Posterior vena cava (tissue), 2 donors: ENCODE results near the gene C3orf33. TPM values are rescaled to one million over a fixed set of nuclear protein-coding genes. Genes with fewer than 3 reads are reported as not detected.

Experiments
- DNase-seq: peaks from one replicate; pipeline ENCODE4 v3.0.0-alpha.2; 2020; ENCODE audit warnings: low spot score
- intact Hi-C, 2 donors: fragments of 100-400 bp; cut with DNase I; formaldehyde crosslinking; loops; one replicate each; pipeline versions ENCODE4 v1.14.1 to v1.14.2; 2022 to 2023
- total RNA-seq, 2 donors: library from RNA; stranded (reverse); fragmentation: NEBNext Ultra II Directional; extraction: Animal tissue kit (Norgen Biotek cat#: 25700); gene quantifications; one replicate each; pipeline ENCODE4 v1.2.1, GENCODE V29; 2021
- donor health status: DM: yes; HTN: yes; CAD: no.
- donor health status: DM: yes; HTN: yes; CAD: no.

C3orf33 gene
- total RNA-seq, 2 donors from 2014 or later: 3.0 to 3.7 TPM

DNA sequence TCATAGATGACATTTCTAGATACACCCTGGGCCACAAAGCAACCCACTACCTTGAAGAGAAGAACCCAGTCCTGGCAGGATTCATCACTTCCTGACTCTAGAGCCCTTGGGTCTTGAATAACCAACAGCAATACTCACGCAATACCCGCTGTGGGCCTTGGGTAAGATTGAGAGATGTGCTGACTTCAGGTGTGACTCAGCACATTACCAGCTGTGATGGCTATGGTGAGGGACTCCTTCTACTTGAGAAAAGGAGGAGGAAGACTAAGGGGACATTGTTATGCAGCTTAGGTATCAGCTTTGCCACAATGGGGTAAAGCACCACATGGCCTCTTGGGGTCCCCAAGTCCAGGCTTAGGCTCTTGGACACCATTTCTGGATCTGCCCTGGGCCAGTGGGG is 14.9 kb downstream of the C3orf33 start:
- no peak for DNase-seq
- intact Hi-C loops: no loop called here

DNA sequence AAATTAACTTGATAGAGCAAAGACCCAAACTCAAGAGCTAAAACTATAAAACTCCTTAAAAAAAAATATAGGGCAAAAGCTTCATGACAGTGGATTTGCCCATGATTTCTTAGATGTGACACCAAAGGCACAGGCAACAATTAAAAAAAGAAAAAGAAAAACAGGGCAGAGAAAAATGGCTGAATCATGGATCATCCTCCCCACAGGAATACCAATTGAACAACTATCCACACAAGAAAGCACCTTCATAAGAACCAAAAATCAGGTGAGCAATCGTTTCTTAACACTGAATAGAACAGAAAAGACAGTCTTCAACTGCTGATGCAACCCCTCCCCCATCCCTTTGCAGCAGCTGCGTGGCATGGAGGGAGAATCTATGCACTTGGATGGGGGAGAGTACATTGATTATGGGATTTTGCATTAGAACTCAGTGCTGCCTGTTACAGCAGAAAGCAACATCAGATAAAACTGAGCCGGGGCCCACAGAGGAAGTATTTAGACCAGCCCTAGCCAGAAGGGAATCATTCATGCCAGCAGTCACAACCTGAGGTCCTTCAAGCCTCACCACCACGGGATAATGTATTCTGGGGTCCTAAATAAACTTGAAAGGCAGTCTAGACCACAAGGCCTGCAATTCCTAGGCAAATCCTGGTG is 15.7 kb downstream of the C3orf33 start:
- no peak for DNase-seq
- intact Hi-C loops: no loop called here

DNA sequence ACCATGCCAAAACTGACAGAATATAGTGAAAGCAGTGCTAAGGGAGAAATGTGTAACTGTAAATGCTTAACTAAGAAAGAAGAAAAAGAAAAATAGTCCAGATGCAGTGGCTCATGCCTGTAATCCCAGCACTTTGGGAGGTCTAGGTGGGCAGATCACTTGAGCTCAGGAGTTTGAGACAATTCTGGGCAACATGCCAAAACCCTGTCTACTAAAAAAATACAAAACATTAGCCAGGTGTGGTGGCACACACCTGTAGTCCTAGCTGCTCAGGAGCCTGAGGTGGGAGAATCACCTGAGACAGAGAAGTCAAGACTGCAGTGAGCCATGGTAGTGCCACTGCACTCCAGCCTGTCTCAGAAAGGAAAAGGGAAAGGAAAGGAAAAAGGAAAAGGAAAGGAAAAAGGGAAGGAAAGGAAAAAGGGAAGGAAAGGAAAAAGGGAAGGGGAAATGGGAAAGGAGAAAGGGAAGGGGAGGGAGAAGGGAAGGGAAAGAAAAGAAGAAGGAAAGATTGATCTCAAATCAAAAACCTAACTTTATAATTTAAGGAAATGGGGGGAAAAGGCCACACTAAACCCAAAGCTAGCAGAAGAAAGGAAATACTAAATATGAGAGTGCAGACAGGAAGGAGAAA is 20.3 kb downstream of the C3orf33 start:
- no peak for DNase-seq
- intact Hi-C loops: no loop called here

GRCh38 chr3:155782390-155782953 is 23.6 kb downstream of the C3orf33 start:
- no peak for DNase-seq
- intact Hi-C loops: no loop called here

- DNase-seq: no peak
- intact Hi-C loops: no loop called here
Observed at GRCh38 chr3:155780291-155780690, 25.8 kb downstream of the C3orf33 start.

DNA sequence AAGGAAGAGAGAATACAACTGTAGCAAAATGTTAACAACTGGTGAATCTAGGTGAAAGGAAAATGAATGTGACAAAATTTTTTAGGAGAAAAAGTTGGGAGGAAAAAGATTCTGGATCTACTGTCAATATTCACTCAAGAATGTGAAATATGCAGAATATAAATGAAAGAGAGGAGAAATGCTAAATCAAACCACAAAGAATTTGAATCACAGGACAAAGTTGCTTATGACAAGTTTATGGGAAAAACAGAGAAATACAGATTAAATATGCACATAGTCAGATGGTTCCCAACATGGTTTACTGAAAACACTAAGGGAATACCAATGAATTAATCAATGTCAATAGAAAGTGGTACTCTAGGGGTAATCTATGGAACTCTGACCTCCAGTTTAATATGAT is 27.6 kb downstream of the C3orf33 start:
- intact Hi-C loops: no loop called here
- DNase-seq: no peak

DNA sequence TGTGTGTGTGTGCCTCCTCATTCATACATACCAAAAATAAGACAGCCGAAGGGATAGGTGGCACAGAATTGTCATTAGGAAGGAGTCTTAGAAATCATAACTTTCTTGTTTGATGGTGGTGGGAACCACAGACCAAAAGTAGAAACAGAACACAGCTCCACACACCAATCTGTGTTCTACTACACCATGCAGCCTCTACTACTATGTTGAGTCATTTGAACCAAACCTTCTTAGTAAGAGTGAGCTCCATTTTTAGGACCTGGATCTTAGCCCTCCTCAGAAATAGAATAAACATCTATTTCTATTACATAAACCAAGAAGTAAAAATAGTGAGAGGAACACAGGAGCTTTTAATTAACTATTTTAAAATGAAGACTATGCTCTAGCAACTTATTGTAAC is 33.3 kb downstream of the C3orf33 start:
- intact Hi-C loops: no loop called here
- DNase-seq: no peak

- no peak for DNase-seq
Observed at GRCh38 chr3:155771126-155771525, 35.0 kb downstream of the C3orf33 start.

DNA sequence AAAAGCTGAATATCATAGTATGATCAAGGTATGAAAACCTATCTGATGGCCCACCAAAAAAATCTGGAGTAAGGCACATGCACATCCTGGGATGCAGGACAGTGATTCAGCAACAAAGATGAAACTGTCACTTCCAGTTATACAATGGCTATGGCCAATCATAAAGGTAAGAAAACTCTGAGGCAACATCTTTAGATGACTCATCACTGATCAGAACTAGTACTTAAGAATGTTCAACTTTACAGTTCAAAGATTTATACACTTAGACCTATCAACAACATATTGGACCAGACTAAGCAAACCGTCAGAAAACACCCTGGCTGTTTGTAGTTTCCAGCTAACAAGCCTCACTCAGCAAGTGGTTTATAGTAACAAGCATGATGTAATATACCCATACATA is 39.9 kb downstream of the C3orf33 start:
- no peak for DNase-seq
- intact Hi-C loops: no loop called here

More at GRCh38 chr3:155771126-155771525, 35.0 kb downstream of the C3orf33 start:
- intact Hi-C loops: no loop called here

DNA sequence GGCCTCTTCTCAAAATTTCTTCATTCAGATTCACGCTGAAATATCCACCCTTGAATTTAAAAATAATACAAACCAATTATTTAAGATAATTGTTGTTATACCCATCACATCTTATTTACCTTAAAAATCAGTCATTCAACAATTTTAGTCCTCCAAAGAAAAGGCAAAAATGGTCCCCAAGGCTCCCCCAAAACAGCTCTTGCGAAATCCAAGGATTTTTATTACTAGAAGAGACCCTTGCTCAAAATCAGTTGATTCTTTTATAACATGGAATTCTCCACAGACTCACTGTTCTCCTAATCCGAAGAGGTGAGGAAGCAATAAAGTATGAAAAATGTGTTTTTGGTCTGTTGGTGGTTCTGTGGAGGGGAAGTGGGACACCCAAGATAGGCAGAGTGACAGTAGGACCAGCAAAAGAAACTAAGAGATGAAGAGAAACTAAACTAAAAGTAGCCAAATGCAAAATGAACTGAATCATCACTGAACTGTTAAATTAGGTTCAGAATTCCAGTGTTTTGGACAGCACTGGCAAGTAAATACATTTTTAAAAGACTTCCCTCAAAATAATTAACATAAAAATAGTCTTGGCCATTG is 42.1 kb downstream of the C3orf33 start:
- DNase-seq: no peak

DNA sequence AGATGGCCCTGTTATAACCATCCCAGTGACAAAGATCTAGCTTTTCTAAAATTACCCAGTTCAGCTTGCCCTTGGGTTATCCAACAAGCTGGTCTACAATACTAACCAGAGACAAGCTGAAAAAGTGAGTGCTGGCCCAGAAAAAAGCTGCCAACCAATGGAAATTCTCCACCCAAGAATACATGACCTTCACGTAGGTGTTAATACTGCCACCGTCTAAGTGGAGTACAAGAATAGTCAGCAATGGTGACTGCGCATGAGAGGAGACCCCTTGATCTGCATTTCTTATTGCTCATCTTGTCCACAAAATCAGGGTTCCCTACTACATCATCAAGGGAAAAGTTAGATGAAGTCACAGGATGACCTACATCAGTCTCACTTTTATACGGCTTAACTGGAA is 45.4 kb downstream of the C3orf33 start:
- intact Hi-C loops: loop anchor here in 1 of 2 donors (5.0 kb wide), 1 partner anchor 627 kb away; no protein-coding TSS in a partner anchor

More for the DNA sequence above, 42.1 kb downstream of the C3orf33 start:
- intact Hi-C loops: loop anchor here in 1 of 2 donors (5.0 kb wide), 1 partner anchor 623 kb away; no protein-coding TSS in a partner anchor

GRCh38 chr3:155757577-155757976 is 48.5 kb downstream of the C3orf33 start:
- no peak for DNase-seq
- intact Hi-C loops: no loop called here

More for the DNA sequence above, 45.4 kb downstream of the C3orf33 start:
- DNase-seq: no peak

- DNase-seq: no peak
- intact Hi-C loops: no loop called here
Observed at GRCh38 chr3:155753038-155753639, 52.9 kb downstream of the C3orf33 start.

DNA sequence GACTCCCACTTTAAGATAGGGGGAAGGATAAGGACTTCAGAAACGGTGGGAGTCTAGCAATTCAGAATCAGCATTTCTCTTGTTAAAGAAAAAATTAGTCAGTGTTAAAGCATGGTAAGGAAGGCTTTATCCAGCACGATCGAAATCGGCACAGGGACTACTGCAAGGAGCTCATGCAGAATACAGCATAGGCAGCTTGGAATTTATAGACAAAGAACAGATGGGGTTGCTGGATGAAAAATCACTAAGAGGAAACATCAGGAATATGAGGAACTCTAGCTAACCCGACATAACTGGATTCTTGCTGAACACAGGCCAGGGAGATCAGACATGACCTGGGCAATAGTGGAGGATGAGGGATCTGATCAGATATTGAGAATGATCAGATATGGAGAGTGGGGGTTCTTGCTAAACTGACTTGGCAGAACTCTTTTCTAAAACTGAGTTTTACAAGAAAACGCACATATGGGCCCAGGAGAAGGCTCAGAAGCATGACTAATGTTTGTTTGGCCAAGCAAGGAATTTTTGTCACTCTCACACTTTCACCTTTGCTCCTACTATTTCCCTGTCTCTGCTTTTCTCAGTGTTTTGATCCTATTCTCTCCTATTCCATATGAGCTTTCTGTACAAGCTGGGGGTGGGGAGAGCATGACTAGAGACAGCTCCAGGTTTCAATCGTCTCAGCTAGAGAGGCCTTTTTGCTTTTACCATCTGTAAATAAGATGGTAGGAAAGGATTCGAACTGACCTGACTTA is 57.3 kb downstream of the C3orf33 start:
- intact Hi-C loops: no loop called here
- no peak for DNase-seq

GRCh38 chr3:155747946-155748290 is 58.2 kb downstream of the C3orf33 start:
- DNase-seq: no peak
- intact Hi-C loops: no loop called here

DNA sequence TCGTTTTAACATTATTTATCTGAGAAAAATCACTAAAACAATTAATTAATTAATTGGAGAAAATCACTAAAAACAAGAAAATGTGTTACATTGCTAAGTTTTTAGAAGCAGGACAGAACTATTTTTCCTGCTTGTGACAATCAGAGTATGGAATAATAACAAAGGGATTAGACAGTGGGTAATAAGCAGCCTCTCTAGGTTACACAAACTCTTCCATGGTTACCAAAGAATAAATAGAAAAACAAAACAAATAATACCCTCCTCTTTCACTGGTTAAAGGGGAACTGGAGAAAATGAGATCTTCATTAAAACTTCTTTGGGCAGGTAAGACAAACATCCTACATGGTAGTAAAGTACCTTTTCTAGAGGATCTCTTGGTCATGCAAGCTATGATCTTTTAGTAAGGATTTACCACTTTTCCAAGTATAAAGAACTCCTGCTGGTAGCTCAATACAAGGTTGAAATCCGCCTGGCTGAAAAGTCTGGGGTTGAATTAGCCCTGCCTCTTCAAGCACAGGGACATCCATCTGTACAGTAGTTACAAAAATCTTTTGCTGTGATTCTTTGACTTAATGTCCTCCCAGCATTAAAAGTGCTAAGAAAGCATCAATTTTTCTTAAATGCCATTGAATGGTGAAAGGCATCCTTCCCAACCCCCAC is 58.7 kb downstream of the C3orf33 start:
- DNase-seq: no peak
- intact Hi-C loops: no loop called here

DNA sequence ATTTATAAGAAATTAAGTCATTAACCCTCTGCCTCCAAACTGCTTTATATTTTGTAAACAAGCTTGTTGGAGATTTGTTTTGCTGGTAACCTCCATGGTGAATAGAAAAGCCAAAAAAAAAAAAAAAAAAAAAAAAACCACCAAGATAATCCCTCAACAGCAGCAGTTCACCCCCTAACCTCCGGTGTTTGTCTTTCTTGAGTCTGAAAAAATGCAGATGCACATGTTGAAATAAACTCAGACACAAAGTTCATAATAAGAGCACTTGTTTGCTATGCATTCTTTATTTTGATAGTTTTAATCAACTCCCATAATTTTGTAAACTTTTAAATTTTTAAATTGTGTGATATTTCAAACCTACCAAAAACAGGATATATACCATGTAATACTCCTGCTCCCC is 59.4 kb downstream of the C3orf33 start:
- intact Hi-C loops: no loop called here
- DNase-seq: no peak

DNA sequence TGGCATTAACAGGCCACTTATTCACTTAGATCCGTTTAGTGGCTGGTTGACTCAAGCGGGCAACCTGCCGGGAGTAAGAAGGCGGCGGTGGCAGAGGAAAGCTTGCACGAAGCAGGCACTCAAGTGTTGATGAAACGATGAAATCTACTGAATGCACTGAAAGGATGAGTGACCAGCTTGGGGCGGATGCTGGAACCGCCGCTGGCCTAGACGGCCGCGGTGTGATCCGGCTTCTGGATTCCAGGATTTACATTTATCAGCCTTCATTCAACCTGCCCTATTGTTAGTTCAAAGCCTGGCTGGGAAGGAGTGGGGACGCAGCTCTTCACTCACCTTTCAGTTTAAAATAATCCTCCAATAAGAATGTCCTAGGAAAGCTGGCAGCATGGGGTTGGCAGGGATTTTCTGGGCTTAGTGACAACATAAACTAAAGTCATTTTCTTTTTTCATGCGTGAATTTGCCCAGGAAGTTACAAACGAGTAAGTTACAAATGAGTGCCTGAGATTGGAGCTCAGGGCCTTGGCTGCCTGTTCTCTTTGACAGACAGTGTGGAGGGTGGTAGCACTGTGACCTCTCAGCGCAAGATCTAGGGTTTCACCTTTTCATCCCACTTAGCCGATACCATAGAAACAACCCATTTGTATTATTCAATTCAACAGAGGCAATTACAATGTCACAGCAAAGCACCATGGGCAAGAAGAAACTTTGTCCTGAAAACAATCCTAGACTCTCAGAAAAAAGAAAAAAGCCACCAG is 60.1 kb downstream of the C3orf33 start:
- intact Hi-C loops: no loop called here
- DNase-seq: no peak
